Activated CD4-positive, alpha-beta T cell treated with anti-CD3 and anti-CD28 coated beads, Interleukin-2, Interleukin-4, amounts not matched to agents 100 ng/mL and 50 ng/mL, durations not matched to agents 16 hours and 8 hours (primary cell): ENCODE data around the gene C16orf74.

Experiments used
- DNase-seq: peaks from one replicate; pipeline ENCODE4 v3.0.0-alpha.2; 2020; ENCODE audit warnings: low spot score

Gene C16orf74

GRCh38 chr16:85750827-85751697 lies at the start of gene C16orf74:
TSS of gene C16orf74 (minus strand) at chr16:85751096. CDS start at chr16:85735217, 15,879 bp downstream.
- no peak for DNase-seq

DNA sequence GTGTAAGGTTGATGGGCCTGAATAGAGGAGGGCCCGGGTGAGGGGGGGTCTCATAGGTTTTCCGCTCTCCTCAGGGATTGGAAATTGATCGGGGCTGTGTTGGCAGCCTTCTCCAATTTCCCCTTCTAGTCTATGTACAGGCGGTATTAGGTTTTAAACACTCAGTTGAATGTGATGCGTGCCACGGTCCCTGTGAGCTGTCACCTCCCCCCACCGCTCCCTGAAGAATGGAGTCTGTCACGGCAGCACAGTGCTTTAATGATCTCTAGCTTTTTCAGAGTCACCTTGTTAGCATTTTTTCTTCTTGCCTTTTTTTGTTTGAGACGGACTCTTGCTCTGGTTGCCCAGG lies 49.4 kb upstream of the C16orf74 start:
- DNase-seq = no peak

- peak; percentile 95 for DNase-seq
Measured at GRCh38 chr16:85799497-85800320, 48.8 kb upstream of the C16orf74 start, which contains the start of the genes COX4I1 and EMC8. TSS of gene COX4I1 (plus strand) at chr16:85799695. CDS start at chr16:85801206, 1,511 bp downstream. TSS of gene EMC8 (minus strand) at chr16:85799544. CDS start at chr16:85799295, 249 bp downstream.

DNA sequence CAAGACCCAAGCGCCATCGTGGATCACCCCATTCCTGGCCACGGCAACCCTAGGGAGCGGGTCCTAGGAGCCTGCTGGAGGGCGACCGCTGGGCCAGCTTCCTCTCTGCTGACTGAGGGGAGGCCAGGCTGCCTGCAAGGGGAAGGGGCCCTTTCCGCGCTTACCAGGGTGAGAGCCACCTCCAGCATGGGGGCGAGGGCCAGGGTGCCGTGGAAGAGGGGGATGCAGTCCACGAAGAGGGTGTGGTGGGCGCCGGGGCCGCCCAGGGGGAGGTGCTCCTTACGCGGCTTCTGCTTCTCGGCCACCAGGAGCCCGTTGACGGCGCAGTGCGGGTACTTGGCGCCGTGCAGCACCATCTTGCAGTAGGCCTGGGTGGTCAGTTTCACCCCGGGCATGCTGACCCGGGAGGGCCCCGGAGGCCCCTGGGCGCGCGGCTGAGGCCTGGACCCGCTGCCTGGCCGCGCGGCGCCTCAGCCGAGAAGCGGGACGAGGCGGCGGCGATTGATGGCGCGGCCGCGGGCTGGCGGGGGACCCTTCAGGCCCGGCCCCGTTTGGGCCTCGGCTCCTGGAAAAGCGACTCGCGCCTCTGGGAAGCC lies 48.1 kb upstream of the C16orf74 start:
- peak; percentile 14 for DNase-seq

- no peak for DNase-seq
Measured at GRCh38 chr16:85798283-85798776, 47.4 kb upstream of the C16orf74 start.

- no peak for DNase-seq
Measured at GRCh38 chr16:85796599-85796998, 45.7 kb upstream of the C16orf74 start.

DNA sequence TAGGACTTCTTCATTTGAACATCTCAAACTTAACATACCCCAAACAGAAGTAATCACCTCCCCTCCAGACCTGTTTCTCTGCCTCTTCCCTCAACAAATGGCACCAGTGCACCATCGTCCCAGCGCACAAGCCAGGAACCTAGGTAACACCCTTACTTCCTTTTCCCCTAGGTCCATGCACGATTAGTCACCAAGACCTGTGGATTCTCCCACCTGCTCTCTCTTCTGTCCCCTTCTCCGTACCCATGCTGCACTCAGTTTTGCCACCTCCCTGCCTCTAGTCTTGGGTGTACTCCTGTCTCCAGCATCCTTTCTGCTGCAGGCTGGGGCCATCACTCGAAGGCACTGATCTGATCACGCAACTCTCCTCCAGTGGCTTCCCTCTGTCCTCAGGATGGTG lies 45.3 kb upstream of the C16orf74 start:
- no peak for DNase-seq

GRCh38 chr16:85794696-85795095 lies 43.8 kb upstream of the C16orf74 start:
- no peak for DNase-seq

GRCh38 chr16:85793662-85794298 lies 42.9 kb upstream of the C16orf74 start:
- no peak for DNase-seq

DNA sequence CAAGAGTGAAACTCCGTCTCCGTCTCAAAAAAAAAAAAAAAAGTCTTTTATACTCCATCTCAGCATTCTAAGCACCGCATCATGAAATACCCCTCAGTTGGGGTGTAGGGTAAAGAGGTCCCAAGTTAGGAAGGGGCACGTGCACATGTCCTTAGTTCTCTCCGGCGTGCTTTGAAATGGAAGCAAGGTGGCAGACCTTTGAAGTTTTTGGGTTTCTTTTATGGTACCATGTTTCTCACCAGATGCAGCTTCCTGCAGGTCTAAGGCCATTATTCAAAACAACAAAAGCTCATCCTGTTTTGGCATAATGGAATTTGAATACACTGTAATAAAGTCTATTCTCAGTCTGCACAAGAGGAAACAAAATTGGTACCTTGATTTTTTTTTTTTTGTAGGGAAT lies 38.9 kb upstream of the C16orf74 start:
- no peak for DNase-seq

- no peak for DNase-seq
Measured at GRCh38 chr16:85788819-85789218, 37.9 kb upstream of the C16orf74 start.

GRCh38 chr16:85785927-85786326 lies 35.0 kb upstream of the C16orf74 start:
- no peak for DNase-seq

DNA sequence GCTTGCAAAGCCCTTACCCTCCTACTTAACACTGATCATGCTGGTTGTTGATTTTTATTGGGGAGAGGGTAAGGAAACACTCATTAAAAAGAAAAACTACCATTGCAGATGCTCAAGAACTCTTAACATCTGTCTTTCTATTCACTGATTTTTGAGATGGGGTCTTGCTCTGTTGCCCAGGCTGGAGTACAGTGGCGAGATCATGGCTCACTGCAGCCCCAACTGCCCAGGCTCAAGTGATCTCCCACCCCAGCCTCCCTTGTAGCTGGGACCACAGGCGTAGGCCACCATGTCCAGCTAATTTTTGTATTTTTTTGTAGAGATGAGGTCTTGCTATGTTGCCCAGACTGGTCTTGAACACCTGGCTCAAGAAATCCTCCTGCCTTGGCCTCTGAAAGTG lies 33.9 kb upstream of the C16orf74 start:
- no peak for DNase-seq

- no peak for DNase-seq
Measured at GRCh38 chr16:85783441-85783840, 32.5 kb upstream of the C16orf74 start.

- no peak for DNase-seq
Measured at GRCh38 chr16:85782451-85782850, 31.6 kb upstream of the C16orf74 start.

GRCh38 chr16:85781695-85782370 lies 30.9 kb upstream of the C16orf74 start:
- no peak for DNase-seq

- DNase-seq = no peak
Measured at GRCh38 chr16:85781156-85781555, 30.3 kb upstream of the C16orf74 start.

DNA sequence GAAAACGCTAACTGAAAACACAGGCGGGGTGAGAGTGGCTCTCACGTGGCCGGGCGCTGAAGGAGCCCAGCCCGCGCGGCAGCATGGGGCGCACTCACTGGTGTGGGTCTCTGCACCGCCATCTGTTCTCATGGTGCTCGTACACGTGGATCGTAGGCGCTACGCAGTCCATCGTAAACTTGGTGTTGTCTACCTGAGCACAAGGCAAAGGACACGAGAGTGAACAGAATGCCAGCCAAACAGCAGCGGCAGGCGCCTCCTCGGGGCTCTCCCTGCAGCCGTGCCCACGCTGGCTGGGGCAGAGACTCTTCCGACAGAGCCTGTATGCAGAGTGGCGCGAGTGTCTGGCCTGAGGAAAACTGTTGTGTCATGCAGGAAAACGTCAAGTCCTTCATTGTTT lies 29.4 kb upstream of the C16orf74 start:
- no peak for DNase-seq

- DNase-seq = peak; percentile 48
Measured at GRCh38 chr16:85778873-85779272, 28.0 kb upstream of the C16orf74 start.

- no peak for DNase-seq
Measured at GRCh38 chr16:85777583-85778310, 26.9 kb upstream of the C16orf74 start.

DNA sequence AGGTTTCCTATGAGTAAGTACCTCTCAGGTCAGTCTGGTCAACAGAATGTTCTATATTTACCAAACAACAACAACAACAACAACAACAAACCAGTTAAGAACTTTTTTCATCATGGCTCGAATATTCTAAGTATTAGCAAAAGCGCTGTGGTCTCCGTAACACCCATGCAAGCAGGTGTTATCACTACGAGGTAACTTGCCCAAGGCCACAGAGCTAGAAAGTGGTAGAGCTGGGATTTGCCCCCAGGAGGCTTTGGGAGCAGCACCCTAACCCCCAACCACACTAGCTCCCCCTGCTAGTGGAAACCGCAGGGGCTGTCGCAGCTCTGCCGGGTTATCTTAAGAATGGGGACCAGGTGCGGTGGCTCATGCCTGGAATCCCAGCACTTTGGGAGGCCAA lies 23.9 kb upstream of the C16orf74 start:
- no peak for DNase-seq
